ENCODE results near the gene ZNF132. TPM values are rescaled to one million over a fixed set of nuclear protein-coding genes. Genes with fewer than 3 reads are reported as not detected.

Gene ZNF132
- total and polyA plus RNA-seq, 3 experiments from 2014 or later = 0.97 to 5.2 (median 4.9) TPM

DNA sequence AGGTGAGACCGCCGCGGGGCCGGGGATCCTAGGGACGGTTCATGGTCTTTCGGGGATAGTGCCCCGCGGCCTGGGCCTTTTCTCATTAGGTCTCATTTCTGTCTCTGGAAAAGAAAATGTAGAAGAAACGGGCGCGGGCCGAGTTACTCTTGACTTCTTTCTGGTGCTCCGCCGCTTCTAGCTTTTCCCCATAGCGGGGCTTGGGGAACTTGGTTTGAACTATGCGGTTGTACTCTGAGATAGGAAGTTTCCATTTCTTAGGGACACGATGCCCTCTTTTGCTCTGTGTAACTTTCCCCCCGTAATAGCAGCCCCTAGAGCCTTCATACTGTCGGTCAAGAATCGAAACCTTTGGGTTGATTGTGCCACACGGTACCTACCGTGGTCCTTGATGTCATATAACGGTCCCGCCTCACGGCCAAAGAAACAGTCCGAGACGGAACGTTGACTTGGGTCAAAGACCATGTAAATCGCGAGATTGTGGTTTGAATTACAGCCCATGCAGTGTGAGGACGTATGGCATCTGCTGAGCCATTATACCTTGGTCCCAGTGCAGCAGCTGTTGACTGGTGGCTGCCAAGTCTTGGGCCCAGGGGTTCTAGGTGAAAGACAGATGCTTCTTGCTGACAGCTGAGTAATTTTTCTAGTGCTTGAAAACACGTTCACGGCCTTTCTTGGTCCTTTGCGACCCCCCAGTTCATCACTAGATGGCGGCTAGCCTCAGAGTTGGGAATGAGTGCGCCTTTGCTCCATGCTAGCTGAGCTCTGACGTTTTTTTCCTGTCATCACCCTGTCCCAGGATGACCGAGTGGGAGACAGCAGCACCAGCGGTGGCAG is 52.4 kb downstream of the ZNF132 start:
- CTCF ChIA-PET = no interaction called here
- peak overlapping the region; percentile 83 for H3K4me3 ChIP-seq (ENCODE audit: low read length)

DNA sequence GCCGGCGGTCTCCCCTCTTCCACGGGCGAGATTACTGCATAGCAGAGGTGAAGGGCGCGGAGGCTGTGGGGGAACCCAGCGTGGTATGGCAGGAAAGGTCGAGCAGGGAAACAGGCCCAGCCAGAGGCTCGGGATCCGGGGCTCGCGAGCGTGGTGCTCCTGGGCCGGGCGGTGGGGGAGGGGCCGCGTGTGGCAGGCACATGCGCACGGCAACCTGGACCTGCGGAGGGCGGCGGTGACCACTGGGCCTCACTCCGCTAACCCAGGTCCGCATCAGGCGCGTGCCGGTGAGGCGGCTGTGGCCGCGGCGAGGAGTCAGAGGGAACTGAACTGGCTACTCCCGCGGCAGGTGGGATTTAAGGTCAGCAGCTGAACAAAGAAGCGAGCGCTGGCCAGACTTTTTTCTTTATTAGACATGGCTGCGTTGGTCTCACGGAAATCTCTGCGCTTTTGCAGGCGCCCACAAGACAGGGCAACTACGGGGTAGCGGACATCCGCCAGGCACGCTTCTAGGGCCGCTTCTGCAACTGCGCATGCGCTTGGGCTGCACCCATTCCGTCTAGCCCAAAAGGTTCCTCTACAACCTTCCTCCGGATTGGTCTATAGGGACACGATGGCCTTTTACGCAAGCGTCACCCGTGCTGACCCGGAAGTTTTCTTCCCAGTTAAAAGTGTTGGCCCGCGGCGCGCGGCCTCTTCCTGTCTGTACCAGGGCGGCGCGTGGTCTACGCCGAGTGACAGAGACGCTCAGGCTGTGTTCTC is 53.2 kb downstream of the ZNF132 start, which contains the start of gene RPS5:
Gene RPS5, plus strand, starts transcription at position 694 of the 762 bp plus-strand sequence. CDS start 869 bp downstream, outside the sequence.
- peaks cover 16% of the 10 kb centered on the region for H3K36me3 ChIP-seq (ENCODE audit: insufficient read depth, low read length)
- H3K9me3 Mint-ChIP-seq = no peaks in the 10 kb centered on the region
- peaks cover 37 to 59% (median 41%) of the 10 kb centered on the region in 3 donors for H3K4me1 Mint-ChIP-seq
- H3K4me3 Mint-ChIP-seq = peak within 1 kb of the TSS; percentile 92 to 97 (median 94)
- no peaks in the 10 kb centered on the region for H3K27me3 ChIP-seq (ENCODE audit: insufficient read depth, low read length, poor library complexity, severe bottlenecking)
- POLR2A ChIA-PET = interaction anchor here (0.6 to 1.5 kb wide), 4 partner anchors 24 to 91 kb away, joined by 4 to 8 read pairs (median 4); partner anchors contain the start of gene ZNF497
- peak; percentile 90 to 99 (median 95) for DNase-seq
- no peaks in the 10 kb centered on the region for H3K9me3 ChIP-seq (ENCODE audit: low read length)
- H3K4me3 ChIP-seq (ENCODE audit: low read length) = peak within 1 kb of the TSS; percentile 83
- CTCF ChIA-PET = interaction anchor here (0.7 kb wide), 1 partner anchor 194 kb away, joined by 3 read pairs; no protein-coding TSS in a partner anchor
- peaks cover 0 to 3% of the 10 kb centered on the region in 2 donors for H3K27me3 Mint-ChIP-seq
- peaks cover 28% of the 10 kb centered on the region for H3K4me1 ChIP-seq (ENCODE audit: insufficient read depth, low read length)
- H3K27ac Mint-ChIP-seq = peak within 1 kb of the TSS; percentile 93 to 99 (median 98)
- peak within 1 kb of the TSS; percentile 95 for H3K27ac ChIP-seq (ENCODE audit: low read depth, low read length)
- H3K36me3 Mint-ChIP-seq = peaks cover 6 to 41% (median 8%) of the 10 kb centered on the region in 3 donors

More for the DNA sequence above, 52.4 kb downstream of the ZNF132 start:
- Mint-ChIP-seq H3K36me3 (peaks cover 6 to 45% (median 8%) of the 10 kb centered on the region in 3 donors), H3K27ac (peak overlapping the region; percentile 93 to 99 (median 98)), H3K27me3 (peaks cover 0 to 3% of the 10 kb centered on the region in 2 donors), H3K9me3 (no peaks in the 10 kb centered on the region), H3K4me3 (peak overlapping the region; percentile 92 to 97 (median 94)), H3K4me1 (peaks cover 31 to 54% (median 38%) of the 10 kb centered on the region in 3 donors)
- peaks cover 19% of the 10 kb centered on the region for H3K36me3 ChIP-seq (ENCODE audit: insufficient read depth, low read length)
- H3K27ac ChIP-seq (ENCODE audit: low read depth, low read length) = peak overlapping the region; percentile 95
- no peaks in the 10 kb centered on the region for H3K27me3 ChIP-seq (ENCODE audit: insufficient read depth, low read length, poor library complexity, severe bottlenecking)
- H3K4me1 ChIP-seq (ENCODE audit: insufficient read depth, low read length) = peaks cover 23% of the 10 kb centered on the region
- no peak for DNase-seq
- POLR2A ChIA-PET = interaction anchor here (0.7 to 1.2 kb wide), 2 partner anchors 25 to 77 kb away, joined by 4 to 5 read pairs; partner anchors contain the start of gene ZNF497
- H3K9me3 ChIP-seq (ENCODE audit: low read length) = no peaks in the 10 kb centered on the region

DNA sequence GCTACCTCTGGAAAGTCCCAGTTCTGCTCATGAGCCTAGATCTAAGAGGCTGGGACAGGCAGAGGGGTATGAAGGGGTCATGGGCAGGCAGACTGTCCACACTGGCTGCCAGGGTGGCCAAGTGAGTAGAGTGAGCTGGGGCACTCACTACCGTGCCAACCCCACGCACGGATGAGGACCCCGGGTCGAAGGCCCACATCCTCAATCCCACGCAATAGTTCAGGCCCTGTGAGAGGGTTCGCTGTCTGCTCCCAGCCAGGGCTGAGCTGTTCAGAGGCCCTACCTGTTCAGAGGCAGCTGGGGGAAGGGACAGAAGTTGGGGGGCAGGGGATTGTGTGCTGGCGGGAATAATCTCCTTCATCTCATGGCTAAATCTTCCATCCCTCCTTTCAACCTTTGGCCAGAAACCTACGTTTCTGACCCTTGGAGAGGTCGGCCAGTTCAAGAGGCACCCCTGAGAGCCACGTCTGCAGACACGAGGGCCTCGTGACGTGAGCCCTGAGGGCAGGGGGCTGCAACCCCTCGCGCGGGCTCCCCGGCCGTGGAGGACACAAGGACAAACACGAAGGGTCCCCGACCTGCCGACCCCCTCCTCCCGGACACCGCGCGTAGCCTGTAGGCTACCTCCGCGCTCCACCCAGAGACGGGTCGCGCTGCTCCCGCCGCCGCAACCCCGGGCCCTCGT is 53.9 kb downstream of the ZNF132 start:
- no peaks in the 10 kb centered on the region for H3K9me3 ChIP-seq (ENCODE audit: low read length)
- Mint-ChIP-seq H3K9me3 (no peaks in the 10 kb centered on the region), H3K27me3 (peaks cover 0 to 3% of the 10 kb centered on the region in 2 donors), H3K4me3 (peak overlapping the region; percentile 92 to 97 (median 94)), H3K36me3 (peaks cover 6 to 36% (median 8%) of the 10 kb centered on the region in 3 donors), H3K4me1 (peaks cover 37 to 61% (median 44%) of the 10 kb centered on the region in 3 donors), H3K27ac (peak overlapping the region; percentile 93 to 99 (median 98))
- peak overlapping the region; percentile 83 for H3K4me3 ChIP-seq (ENCODE audit: low read length)
- DNase-seq = peak in 1 of 5 donors; percentile 26
- H3K27ac ChIP-seq (ENCODE audit: low read depth, low read length) = peak overlapping the region; percentile 95
- H3K4me1 ChIP-seq (ENCODE audit: insufficient read depth, low read length) = peaks cover 29% of the 10 kb centered on the region
- H3K36me3 ChIP-seq (ENCODE audit: insufficient read depth, low read length) = peaks cover 16% of the 10 kb centered on the region
- CTCF ChIA-PET = interaction anchor here (0.7 kb wide), 1 partner anchor 195 kb away, joined by 3 read pairs; no protein-coding TSS in a partner anchor
- POLR2A ChIA-PET = interaction anchor here (0.6 to 1.5 kb wide), 2 partner anchors 23 to 92 kb away, joined by 4 to 8 read pairs; partner anchors contain the start of gene ZNF497
- H3K27me3 ChIP-seq (ENCODE audit: insufficient read depth, low read length, poor library complexity, severe bottlenecking) = no peaks in the 10 kb centered on the region

DNA sequence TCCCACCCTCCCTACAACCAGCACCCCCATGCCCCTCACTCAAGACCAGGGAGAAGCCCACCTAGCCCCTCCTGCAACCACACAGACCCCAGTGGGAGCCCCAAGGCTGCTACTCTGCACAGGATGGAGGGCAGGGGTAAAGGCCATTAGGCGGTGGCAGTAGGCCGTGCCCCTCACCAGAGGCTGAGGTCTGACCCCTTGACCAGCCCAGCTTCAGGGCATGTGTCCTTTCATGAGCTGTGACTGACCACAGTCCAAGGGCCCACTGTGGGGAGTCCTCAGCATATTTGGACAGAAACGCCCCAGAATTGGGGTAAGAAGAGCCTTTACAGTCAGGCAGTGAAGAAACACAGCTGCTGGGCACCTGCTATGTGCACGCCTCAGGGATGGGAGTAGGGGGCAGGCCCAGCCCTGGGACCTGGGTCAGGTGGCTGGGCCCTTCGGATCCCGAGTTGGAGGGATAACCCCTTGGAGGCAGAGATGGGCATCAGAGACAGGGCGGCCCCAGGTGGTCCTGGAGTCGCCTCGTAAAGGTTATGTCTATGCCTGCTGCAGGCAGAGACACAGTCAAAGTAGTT is 54.6 kb downstream of the ZNF132 start:
- ChIA-PET CTCF (no interaction called here), POLR2A (interaction anchor here (1.5 kb wide), 1 partner anchor 23 kb away, joined by 8 read pairs; the partner anchor contains the start of gene ZNF497)
- no peaks in the 10 kb centered on the region for H3K9me3 ChIP-seq (ENCODE audit: low read length)
- DNase-seq = no peak
- no peaks in the 10 kb centered on the region for H3K27me3 ChIP-seq (ENCODE audit: insufficient read depth, low read length, poor library complexity, severe bottlenecking)
- Mint-ChIP-seq H3K27ac (peak overlapping the region; percentile 93 to 98 (median 97)), H3K4me3 (peak overlapping the region; percentile 92 to 97 (median 94)), H3K4me1 (peaks cover 32 to 56% (median 42%) of the 10 kb centered on the region in 3 donors), H3K36me3 (peaks cover 4 to 30% (median 6%) of the 10 kb centered on the region in 3 donors), H3K9me3 (no peaks in the 10 kb centered on the region), H3K27me3 (peaks cover 0 to 3% of the 10 kb centered on the region in 2 donors)
- H3K4me3 ChIP-seq (ENCODE audit: low read length) = peak overlapping the region; percentile 83
- H3K4me1 ChIP-seq (ENCODE audit: insufficient read depth, low read length) = peaks cover 29% of the 10 kb centered on the region
- peak overlapping the region; percentile 95 for H3K27ac ChIP-seq (ENCODE audit: low read depth, low read length)
- peaks cover 10% of the 10 kb centered on the region for H3K36me3 ChIP-seq (ENCODE audit: insufficient read depth, low read length)

DNA sequence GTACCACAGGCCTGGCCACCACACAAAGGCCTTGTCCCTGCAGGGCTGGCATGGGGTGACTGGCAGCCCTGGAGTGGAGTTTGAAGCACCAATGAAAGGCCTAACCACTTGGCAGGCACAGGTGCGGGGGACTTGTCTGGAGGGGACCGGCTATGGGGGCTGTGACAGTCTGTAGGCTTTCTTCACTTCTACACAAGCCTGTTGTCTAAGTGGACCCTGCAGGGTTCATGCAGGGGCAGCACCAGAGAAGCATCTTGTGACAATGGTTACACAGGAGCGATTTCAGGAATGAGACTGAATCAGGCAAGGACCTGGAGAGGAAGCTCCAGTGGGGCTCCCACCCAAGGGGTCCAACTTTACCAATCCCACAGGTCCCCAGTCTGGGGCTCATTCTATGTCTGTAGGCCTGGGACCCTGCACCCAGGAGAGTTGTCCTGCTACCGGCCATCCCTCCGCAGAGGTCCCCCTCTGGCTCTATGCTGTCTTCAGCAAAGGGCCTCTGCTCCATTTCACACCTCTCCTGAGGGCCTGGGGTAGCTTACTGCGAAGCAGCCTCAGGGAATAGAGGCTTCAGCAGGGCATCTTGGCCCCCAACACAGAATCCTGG is 56.9 kb downstream of the ZNF132 start:
- peaks cover 0 to 3% of the 10 kb centered on the region in 2 donors for H3K27me3 Mint-ChIP-seq
- Histone ChIP-seq H3K4me3 (ENCODE audit: low read length) (no peak overlapping the region), H3K9me3 (ENCODE audit: low read length) (no peaks in the 10 kb centered on the region), H3K27ac (ENCODE audit: low read depth, low read length) (no peak overlapping the region), H3K36me3 (ENCODE audit: insufficient read depth, low read length) (peaks cover under 1% of the 10 kb centered on the region), H3K27me3 (ENCODE audit: insufficient read depth, low read length, poor library complexity, severe bottlenecking) (no peaks in the 10 kb centered on the region), H3K4me1 (ENCODE audit: insufficient read depth, low read length) (peaks cover 37% of the 10 kb centered on the region)
- POLR2A ChIA-PET = no interaction called here
- no peaks in the 10 kb centered on the region for H3K9me3 Mint-ChIP-seq
- CTCF ChIA-PET = no interaction called here
- peak overlapping the region in 4 of 7 donors; percentile 45 to 93 (median 63) for H3K4me3 Mint-ChIP-seq
- peaks cover 0 to 18% (median 0%) of the 10 kb centered on the region in 3 donors for H3K36me3 Mint-ChIP-seq
- no peak for DNase-seq
- H3K4me1 Mint-ChIP-seq = peaks cover 32 to 58% (median 43%) of the 10 kb centered on the region in 3 donors
- H3K27ac Mint-ChIP-seq = peak overlapping the region in 7 of 8 donors; percentile 21 to 95 (median 77)

All from CD8-positive, alpha-beta memory T cell (primary cell).